Activated CD4-positive, alpha-beta T cell treated with anti-CD3 and anti-CD28 coated beads, Interleukin-2, Interleukin-4, amounts not matched to agents 100 ng/mL and 50 ng/mL, durations not matched to agents 16 hours and 8 hours (primary cell): Measurements from ENCODE around the gene MAGEA4.
"Not testable (repeated sequence)": the region's sequence is repeated elsewhere in the genome, so short reads cannot be mapped to it uniquely, and the experiment has no call there.

Experiments used
- DNase-seq: peaks from one replicate; pipeline ENCODE4 v3.0.0-alpha.2; 2020; ENCODE audit warnings: low spot score

Gene MAGEA4

GRCh38 chrX:151912780-151913179 lies at the start of gene MAGEA4:
MAGEA4 (plus strand) TSS chrX:151912889; CDS start chrX:151923665, 10,776 bp downstream.
- DNase-seq = no peak

- DNase-seq = no peak
Measured at GRCh38 chrX:151870602-151871001, 42.1 kb upstream of the MAGEA4 start.

- DNase-seq = no peak
Measured at GRCh38 chrX:151871244-151871643, 41.4 kb upstream of the MAGEA4 start.

- DNase-seq = no peak
Measured at GRCh38 chrX:151873096-151873495, 39.6 kb upstream of the MAGEA4 start.

- no peak for DNase-seq
Measured at GRCh38 chrX:151875270-151876026, 37.2 kb upstream of the MAGEA4 start.

GRCh38 chrX:151878574-151878973 lies 34.1 kb upstream of the MAGEA4 start:
- no peak for DNase-seq

- no peak for DNase-seq
Measured at GRCh38 chrX:151879856-151880255, 32.8 kb upstream of the MAGEA4 start.

GRCh38 chrX:151880895-151881294 lies 31.8 kb upstream of the MAGEA4 start:
- DNase-seq = no peak

GRCh38 chrX:151889421-151889820 lies 23.3 kb upstream of the MAGEA4 start:
- DNase-seq = no peak

- no peak for DNase-seq
Measured at GRCh38 chrX:151896734-151897474, 15.8 kb upstream of the MAGEA4 start.

GRCh38 chrX:151899622-151900021 lies 13.1 kb upstream of the MAGEA4 start:
- no peak for DNase-seq

GRCh38 chrX:151901826-151902225 lies 10.9 kb upstream of the MAGEA4 start:
- DNase-seq = no peak

GRCh38 chrX:151902813-151903591 lies 9.7 kb upstream of the MAGEA4 start:
- DNase-seq = no peak

- DNase-seq = no peak
Measured at GRCh38 chrX:151904989-151905388, 7.7 kb upstream of the MAGEA4 start.

- no peak for DNase-seq
Measured at GRCh38 chrX:151912221-151912620, 468 bp upstream of the MAGEA4 start.

- DNase-seq = not testable (repeated sequence)
Measured at GRCh38 chrX:151918736-151919135, 6.0 kb downstream of the MAGEA4 start.

GRCh38 chrX:151919610-151920009 lies 6.9 kb downstream of the MAGEA4 start:
- DNase-seq = no peak

GRCh38 chrX:151920101-151920500 lies 7.4 kb downstream of the MAGEA4 start:
- no peak for DNase-seq

GRCh38 chrX:151920530-151920929 lies 7.8 kb downstream of the MAGEA4 start:
- no peak for DNase-seq

- no peak for DNase-seq
Measured at GRCh38 chrX:151921292-151921691, 8.6 kb downstream of the MAGEA4 start.

GRCh38 chrX:151921866-151922265 lies 9.2 kb downstream of the MAGEA4 start:
- DNase-seq = no peak

GRCh38 chrX:151922692-151923091 lies 10.0 kb downstream of the MAGEA4 start:
- DNase-seq = no peak

GRCh38 chrX:151923648-151924047 lies 11.0 kb downstream of the MAGEA4 start:
- no peak for DNase-seq
